NCI-H446 treated with DMSO at 0.1 percent for 48 hours (cell line): ENCODE data around the gene GFER.
"Not testable (repeated sequence)": the region's sequence is repeated elsewhere in the genome, so short reads cannot be mapped to it uniquely, and the experiment has no call there.

ENCODE experiments used
- DNase-seq: peaks from one replicate; lab custom pipeline; 2025; lab: John Stamatoyannopoulos, UW

GFER gene

DNA sequence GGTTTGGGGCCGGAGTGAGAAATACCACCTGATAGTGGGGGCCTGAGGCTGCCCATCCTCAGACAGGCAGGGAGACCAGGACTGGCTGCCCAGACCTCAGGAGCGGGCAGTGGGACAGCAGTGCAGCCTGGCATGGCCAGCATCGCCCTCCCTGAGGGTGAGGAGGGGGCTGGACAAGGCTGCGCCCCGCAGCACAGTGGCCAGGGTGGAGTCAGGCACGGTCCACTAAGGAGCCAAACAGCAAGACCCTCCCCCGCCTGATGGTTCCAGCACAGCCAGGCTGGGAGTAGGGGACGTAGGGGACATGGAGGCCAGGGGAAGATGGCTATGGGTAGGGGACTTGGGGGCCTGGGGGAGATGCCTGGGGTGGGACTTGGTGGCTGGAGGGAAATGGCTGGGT is 22.3 kb downstream of the GFER start:
- DNase-seq: no peak

DNA sequence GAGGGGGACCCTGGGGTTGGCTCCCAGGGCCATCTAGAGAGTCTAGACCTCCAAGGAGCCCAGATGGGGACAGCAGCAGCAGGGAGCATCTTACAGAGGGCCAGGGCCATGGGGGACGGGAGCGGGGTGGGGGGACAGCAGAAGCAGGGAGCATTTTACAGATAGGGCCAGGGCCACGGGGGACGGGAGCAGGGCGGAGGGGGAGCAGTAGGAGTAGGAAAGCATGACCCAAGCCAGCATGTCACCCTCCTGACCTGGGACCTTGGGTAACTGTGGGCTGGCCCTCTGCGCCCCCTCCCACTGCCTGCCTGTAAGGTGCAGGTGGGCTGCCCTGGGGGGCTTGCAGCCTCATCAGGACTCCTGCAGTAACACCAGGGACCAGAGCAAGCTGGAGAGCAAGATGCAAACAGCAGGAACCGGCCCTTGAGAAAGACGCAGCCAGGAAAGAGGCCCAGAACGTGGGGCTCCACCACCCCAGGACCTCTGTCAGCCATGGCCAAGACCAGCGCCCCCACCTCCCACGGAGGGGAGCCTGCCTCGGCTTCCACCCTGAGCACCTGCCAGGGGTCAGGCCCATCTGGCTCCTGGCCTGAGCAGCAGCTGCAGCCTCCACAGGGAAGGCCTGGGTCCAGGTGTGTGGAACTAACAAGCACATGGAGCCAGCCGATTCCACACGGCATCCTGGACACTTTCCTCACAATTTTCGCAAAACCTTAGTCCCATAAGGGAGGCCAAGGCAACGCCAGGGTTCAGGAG is 23.3 kb downstream of the GFER start:
- DNase-seq: no peak

DNA sequence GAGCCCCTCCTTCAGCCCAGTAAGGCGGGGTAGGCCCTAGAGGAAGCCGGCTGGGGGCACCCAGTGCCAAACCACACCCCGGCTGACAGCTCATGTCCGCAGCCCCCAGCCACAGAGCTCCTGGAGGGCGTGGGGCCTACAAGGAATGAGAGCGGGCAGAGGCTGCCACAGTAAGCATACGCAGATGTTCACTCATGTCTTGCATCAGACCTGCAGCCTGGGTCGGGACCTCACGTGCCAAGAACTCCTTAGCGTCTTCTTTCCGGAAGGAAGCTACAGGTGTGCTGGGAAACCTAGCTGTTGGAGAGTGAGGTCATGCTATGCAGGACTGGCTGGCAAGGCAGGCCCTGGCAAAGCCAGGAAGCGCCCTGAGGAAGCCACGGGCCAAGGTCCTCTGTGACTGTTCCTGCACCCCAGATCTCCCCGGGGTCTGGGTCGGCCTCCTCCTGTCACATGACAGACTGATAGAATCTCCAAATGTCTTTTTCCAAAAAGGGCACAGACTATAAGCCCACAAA is 24.1 kb downstream of the GFER start:
- no peak for DNase-seq

DNA sequence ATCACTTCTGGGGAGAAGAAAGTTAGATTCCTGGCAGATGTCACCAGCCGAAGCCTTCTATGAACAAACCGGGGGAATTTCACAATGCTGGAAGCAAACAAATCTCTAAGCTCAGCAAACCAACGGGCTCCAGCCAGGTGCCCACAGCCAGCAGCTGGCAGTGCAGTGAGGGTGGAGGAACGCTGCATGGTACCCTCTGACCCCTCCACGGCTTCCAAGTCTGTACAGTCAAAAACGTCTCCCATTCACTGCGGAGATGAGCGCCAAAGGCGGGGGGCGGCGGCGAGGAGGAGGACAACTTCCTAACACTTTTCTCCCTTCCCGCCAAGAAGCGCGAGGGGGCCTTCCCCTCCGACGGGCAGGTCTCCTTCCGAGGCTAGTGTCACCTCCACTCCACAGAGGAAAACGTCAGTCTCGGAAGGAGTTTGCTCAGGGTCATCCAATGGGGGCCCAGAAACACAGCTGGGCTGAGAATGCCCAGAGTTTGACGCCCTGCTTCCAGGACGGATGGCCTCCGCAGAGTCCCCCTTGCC is 24.7 kb downstream of the GFER start:
- no peak for DNase-seq

DNA sequence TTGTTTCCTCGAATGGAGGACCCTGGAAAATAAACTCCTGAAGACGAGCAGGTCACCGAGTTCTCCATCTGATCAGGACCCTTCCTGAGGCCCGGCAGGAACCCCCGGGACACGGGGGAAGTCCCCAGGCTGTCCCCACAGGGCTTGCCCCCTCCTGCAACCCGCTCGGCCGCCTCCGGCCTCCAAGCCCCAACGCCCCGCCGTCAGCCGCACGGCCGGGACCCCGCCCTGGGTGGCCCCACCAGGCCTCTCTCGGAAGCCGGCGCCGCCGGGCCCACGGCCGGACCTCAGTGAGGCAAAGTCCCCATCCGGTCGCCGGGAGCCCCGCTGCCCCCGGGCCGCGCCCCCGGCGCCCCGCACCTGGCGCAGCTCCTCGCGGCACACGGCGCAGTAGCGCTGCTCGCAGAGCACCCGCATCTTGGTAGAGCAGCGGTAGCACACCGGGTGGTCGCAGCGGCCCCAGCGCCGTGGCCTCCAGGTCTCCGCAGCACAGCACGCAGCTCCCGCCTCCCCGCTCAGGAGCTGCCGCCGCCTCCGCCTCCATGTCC is 25.2 kb downstream of the GFER start:
- no peak for DNase-seq

DNA sequence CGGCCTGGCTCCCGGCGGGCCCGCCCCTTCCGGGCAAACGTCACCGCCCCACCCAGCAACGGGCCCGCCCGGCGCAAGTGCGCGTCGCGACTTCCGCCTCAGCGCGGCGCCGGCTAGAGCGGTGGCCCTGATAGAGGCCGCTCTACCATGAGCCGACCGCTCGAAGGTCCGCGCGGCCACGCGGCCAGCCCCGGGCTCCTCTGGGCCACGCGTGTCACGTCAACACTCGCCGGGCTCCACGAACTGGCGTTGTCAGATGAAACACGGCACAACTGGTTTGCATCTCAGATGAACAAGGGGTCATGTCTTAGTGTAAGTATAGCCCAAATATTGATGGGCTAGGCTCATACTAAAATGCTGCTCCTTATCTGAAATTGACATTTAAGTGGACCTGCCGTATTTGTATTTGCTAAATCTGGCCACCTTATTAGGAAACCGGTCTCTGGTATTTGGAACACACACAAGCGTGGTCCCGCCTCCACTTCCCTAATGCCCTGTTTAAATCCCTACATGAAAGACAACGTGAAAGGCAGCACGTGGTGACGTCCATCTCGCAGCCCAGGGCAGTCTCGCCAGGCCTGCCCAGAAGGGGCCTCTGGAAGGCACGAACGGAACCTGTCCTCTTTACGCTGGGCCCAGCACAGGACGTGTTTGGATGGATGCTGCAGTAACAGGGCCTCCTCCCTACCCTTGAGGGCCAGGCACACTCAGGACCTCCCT is 26.0 kb downstream of the GFER start, which contains the start of gene ZNF598:
Gene ZNF598 (minus strand): TSS at position 31 of the 720 bp plus-strand sequence.
- DNase-seq: peak; percentile 56

DNA sequence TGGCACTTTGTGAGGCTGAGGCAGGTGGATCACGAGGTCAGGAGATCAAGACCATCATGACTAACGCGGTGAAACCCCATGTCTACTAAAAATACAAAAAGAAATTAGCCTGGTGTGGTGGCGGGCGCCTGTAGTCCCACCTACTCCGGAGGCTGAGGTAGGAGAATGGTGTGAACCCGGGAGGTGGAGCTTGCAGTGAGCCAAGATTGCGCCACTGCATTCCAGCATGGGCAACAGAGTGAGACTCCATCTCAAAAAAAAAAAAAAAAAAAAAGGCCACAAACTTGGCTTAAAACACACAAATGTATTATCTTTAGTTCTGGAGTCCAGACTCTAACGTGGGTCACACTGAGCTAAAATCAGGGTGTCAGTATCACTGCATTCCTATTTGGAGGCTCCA is 27.7 kb downstream of the GFER start:
- DNase-seq: not testable (repeated sequence)

DNA sequence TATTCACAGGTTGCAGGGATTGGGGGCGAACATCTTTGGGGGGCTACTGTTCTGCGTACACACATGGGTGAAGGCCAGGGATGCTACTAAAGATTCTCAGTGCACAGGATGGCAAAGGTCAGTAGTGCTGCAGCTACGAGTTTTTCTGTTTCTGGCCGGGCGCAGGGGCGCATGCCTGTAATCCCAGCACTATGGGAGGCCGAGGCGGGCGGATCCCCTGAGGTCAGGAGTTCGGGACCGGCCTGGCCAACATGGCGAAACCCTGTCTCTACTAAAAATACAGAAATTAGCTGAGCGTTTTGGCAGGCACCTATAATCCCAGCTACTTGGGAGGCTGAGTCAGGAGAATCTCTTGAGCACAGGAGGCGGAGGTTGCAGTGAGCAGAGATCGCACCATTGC is 29.5 kb downstream of the GFER start:
- DNase-seq: no peak

DNA sequence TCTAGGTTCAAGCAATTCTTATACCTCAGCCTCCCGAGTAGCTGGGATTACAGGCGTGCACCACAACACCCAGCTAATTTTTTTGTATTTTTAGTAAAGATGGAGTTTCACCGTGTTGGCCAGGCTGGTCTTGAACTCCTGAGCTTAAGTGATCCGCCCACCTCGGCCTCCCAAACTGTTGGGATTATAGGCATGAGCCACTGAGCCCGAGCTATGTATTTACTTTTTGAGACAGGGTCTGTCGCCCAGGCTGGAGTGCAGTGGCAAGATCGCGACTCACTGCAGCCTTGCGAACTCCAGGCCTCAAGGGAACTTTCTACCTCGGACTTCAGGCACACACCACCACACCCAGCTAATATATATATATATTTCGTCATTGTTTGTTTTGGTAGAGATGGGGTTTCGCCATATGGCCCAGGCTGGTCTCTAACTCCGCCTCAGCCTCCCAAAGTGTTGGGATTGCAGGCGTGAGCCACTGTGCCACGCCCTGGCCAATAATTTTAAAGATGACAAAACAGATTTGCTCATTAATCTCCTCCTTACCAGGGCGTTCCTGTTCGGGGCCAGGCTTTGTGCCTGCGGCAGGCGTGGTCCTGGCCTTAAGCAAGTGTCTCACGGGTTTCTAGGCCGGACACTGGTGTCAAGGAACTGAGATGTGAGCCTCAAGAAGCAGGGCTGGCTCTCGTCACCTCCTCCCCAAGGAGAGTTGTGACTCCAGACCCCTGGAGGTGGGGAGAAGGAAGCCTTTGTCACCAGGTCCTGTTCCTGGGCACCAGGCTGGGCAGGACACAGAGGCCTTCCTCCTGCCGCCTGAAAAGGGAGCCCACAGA is 31.3 kb downstream of the GFER start:
- DNase-seq: no peak

DNA sequence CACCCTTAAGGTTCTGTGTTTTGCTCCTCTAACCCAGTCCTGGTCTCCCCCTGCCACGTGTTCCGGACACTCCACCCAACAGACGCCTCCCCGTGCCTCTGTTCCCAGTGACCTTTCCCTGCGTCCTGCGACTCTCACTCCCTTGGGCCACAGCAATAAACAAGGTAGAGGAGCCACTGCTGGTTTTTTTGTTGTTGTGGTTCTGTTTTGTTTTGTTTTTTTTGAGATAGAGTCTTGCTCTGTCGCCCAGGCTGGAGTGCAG is 31.9 kb downstream of the GFER start:
- DNase-seq: no peak

DNA sequence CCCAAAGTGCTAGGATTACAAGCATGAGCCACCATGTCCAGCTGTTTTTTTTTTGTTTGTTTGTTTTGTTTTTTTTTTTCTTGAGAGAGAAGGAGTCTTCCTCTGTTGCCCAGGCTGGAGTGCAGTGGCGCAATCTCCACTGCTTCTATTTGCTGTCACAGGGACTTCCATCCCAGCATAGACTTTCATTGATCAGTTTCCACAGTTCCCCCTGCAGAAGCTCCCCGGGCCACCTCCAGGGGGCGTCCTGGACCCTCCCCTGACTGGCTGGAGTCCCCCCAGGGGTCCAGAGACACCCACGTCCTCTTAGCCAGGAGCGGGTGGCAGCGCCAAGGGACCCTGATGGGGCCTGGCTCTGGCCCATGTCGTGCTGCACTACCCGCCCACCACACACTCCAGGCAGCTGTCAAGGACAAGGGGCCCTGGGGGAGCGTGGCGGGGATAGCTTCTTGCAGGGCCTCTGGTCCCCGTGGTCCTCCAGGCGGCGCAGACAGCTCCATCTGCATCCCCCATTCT is 32.5 kb downstream of the GFER start:
- DNase-seq: no peak

DNA sequence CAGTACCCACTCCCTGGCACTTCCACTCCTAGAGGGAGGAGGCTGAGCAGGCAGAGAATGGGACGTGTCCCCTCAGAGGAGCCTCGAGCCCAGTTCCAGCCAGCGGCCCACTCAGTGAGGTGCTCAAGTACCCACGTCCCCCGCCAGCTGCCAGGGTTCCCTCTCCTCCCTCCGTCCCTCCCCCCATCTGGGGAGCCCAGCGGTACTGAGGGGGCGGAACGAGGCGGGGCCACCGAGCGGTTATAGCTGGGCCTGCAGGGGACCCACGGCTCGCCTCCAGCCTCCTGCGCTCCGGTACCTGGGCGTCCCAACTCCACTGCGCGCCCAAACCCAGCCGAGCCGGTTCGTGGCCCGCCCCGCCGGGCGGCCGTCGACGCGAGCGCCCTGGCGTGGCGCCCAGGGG is 35.5 kb downstream of the GFER start, which contains the start of gene NPW:
Gene NPW (plus strand): TSS at position 268 of the 403 bp plus-strand sequence.
- DNase-seq: no peak

DNA sequence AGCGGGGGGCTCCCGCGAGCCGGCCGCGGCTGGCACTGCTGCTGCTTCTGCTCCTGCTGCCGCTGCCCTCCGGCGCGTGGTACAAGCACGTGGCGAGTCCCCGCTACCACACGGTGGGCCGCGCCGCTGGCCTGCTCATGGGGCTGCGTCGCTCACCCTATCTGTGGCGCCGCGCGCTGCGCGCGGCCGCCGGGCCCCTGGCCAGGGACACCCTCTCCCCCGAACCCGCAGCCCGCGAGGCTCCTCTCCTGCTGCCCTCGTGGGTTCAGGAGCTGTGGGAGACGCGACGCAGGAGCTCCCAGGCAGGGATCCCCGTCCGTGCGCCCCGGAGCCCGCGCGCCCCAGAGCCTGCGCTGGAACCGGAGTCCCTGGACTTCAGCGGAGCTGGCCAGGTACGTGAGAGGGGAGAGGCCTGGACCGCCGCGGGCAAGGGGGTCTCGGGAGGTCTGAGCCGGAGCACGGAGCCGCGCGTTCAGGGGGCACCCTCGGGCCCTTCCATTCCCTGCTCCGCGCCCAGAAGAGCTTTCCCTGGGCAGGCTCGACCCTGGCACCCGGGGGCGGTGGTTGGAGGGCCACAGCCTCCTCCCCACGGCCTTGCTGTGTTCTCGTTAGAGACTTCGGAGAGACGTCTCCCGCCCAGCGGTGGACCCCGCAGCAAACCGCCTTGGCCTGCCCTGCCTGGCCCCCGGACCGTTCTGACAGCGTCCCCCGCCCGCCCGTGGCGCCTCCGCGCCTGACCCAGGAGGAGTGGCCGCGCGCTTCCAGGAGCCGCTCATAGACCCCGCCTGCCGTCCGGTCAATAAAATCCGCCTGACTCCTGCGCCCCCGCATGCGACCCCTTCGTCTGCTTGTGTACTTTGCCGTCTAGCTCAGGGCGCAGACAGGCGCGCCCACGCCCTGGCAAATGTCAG is 36.2 kb downstream of the GFER start:
- DNase-seq: no peak

DNA sequence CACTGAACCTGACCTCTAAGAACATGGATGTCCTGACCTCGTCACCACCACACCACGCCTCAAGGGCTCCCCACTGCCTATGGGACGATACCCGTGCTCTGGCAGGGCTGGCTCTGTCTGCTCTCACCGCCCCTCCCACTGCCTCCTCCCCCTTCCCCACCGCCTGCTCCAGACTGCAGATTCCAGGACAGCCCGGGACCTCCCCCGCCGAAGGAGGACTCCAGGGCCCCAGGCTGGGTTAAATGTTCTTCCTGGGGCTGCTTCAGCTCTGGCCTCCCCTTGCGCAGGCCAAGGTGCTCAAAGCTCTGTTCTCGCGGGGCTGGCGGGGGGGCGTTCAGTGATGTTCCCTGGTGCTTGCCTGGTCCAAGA is 38.7 kb downstream of the GFER start:
- DNase-seq: no peak

DNA sequence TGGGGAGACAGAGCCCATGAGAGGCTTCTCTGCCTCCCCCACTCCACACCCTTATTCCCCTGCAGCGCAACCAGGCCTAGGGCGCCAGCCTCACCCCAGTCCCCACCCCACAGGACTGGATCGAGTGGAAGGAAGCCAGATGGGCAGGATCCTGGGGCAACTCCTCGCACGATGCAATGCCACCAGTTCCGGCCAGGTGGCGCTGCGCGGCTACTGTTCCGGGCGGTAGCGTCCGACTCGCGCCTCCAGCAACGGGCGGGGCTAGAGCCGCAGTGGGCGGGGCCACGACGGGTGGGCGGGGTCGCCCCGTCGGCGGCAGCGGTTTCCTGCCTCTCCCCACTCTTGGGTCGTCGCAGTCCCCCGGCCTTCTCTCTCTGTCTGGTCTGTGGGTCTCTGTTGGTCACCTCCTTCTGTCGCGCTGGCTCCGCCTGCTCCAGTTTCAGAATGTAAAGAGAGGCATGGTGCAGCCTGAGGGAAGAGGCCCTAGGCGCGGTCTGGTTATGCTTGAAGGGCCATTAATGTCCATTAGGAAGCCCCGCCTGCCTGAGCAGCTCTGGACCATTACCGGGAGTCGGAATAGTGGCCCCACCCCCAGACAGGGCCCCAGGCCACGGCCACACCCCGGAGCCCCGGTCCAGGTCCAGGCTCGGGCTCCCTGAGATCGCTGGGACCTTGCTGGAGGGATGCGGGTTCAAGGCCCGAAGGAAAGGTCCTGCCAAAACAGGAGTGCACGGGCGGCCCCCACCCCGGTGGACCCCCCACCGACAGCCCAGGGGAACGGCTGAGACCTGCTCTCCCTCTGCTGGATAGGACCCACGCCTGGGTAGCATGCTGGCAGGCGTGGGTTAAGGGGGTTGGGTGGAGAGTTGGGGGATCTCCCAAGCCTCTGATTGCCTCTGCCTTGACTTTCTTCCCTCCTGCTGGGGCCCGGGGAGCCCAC is 39.4 kb downstream of the GFER start:
- DNase-seq: peak; percentile 51

DNA sequence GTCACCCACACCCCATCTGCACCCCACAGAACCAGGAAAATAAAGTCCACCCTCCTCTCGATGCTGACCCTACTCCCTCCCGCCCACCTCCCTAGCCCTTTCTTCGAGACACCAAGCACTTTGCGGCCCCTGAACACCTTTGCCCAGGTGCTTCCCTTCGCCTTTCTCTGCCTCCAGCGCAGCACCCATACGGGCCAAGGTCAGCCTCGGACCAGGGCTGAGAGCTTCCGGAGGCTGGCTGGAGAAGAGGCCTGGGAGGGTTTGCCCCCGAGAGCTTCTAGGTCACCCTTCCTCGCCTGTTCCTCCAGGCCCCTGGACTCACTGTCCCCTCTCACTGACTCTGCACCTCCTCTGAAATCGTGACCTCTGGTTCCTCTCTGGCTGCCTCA is 40.0 kb downstream of the GFER start:
- no peak for DNase-seq

DNA sequence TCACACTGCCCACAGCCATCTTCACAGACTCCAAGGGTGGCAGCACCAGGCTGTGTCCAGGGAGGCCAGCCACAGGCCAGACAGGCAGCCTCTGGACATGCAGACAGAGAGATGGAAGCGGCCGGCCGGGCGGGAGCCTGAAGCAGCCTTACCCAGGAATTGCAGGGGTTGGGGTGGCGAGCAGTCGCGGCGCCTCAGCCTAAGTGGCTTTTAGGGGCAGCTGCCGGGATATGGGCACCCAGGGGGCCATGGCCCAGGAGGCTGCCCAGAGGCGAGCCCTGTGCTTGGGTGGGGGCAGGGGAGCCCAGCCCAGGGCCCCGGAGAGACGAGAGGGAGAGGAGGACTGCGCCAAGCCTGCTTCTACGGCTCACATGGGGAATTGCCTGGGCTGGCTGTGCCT is 41.3 kb downstream of the GFER start:
- no peak for DNase-seq

DNA sequence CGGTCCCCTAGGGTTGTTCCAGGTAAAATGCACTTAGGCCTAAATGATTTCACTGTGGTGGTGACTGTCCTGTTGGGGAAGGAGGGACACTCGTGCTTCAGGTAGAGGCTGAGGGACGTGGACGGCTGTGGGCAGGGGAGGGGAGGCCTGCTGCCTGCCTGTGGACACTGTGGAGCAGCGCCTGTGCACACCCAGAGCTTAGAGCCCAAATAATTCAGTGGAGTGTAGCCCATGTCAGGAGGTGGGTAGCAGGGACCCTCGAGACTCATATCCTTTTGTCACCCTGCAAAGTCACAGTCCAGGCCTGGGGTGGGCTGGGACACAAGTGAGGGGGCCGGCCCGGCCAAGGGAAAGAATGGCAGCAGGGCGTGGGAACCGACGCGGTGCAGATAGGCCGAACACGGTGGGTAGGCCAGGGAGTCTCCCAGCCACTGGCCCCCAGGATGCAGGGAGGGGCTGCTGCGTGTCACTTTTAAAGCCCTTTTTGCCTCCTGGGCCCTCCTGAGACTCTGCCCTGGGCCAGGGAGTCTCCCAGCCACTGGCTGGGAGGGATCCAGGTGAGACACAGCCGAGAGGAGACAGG is 42.0 kb downstream of the GFER start:
- DNase-seq: no peak

DNA sequence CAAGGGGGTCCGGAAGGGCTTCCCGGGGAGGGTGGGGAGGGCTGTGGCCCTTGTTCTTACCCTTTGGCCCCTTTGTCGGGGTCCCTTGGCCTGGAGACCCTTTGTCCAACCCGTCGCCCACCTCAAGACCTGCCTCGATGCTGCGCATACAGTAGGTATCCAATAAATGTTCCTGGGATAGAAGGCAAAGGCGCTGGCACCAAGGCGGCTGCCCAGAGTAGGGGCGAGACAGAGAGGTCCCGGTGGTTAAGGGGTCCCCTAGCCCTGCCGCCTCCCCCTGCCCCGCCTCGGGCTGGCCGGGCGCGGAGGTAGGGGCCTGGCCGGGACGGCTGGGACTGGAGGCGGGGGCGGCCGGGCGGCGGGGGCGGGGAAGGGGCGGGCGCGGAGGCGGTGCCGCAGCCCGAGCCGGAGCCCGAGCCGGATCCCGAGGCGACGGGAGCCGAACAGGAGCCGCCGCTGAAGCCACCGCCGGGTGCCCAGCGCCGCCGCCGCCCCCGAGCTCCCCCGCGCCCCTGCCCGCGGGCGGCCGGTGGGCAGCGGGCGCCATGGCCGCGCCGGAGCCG is 42.5 kb downstream of the GFER start, which contains the start of gene NHERF2:
Gene NHERF2 (plus strand): TSS at position 442 of the 563 bp plus-strand sequence. CDS start 104 bp downstream, at position 546.
- DNase-seq: no peak
